Measurements from ENCODE around the gene MASP2.

Gene MASP2

GRCh38 chr1:11072216-11072917, 25.3 kb upstream of the MASP2 start:
- Histone ChIP-seq H3K9me2 (ENCODE audit: low read depth, low read length) (no peaks in the 10 kb centered on the region), H3K9me3 (ENCODE audit: low read length) (no peaks in the 10 kb centered on the region), H3K4me2 (ENCODE audit: low read length) (peak overlapping the region; percentile 17; the same call in 1 of the 2 replicates), H3F3A (ENCODE audit: insufficient read depth, low read length) (no peaks in the 10 kb centered on the region), H3K4me3 (ENCODE audit: low read depth, low read length, poor library complexity, severe bottlenecking) (no peak overlapping the region), H3K27ac (ENCODE audit: low read depth, low read length, poor library complexity, severe bottlenecking) (peak overlapping the region; percentile 60), H3K36me3 (ENCODE audit: insufficient read depth, low read length) (peaks cover 94% of the 10 kb centered on the region), H3K79me2 (ENCODE audit: insufficient read depth, low read length) (no peaks in the 10 kb centered on the region), H2AFZ (ENCODE audit: low read length) (no peak overlapping the region), H3K4me1 (ENCODE audit: insufficient read depth, low read length, severe bottlenecking) (peaks cover 16% of the 10 kb centered on the region), H4K20me1 (ENCODE audit: insufficient read depth, low read length) (no peaks in the 10 kb centered on the region), H3K9ac (ENCODE audit: low read length) (no peak overlapping the region; the same call in 1 of the 2 replicates), H3K27me3 (ENCODE audit: insufficient read depth, low read length) (no peaks in the 10 kb centered on the region)
- TF ChIP-seq EZH2 (IDR thresholded peaks at IDR 0.05; ENCODE audit: borderline replicate concordance, low read length) (no peak), CTCF (IDR thresholded peaks at IDR 0.05; ENCODE audit: low read length) (peak; percentile 41; the same call in 1 of the 2 replicates)

- Histone ChIP-seq H3K4me3 (ENCODE audit: low read depth, low read length, poor library complexity, severe bottlenecking) (no peak overlapping the region), H3K4me1 (ENCODE audit: insufficient read depth, low read length, severe bottlenecking) (peaks cover 16% of the 10 kb centered on the region), H3K36me3 (ENCODE audit: insufficient read depth, low read length) (peaks cover 91% of the 10 kb centered on the region), H3K27ac (ENCODE audit: low read depth, low read length, poor library complexity, severe bottlenecking) (peak overlapping the region; percentile 60), H3F3A (ENCODE audit: insufficient read depth, low read length) (no peaks in the 10 kb centered on the region), H4K20me1 (ENCODE audit: insufficient read depth, low read length) (no peaks in the 10 kb centered on the region), H3K4me2 (ENCODE audit: low read length) (no peak overlapping the region), H2AFZ (ENCODE audit: low read length) (no peak overlapping the region), H3K9me3 (ENCODE audit: low read length) (no peaks in the 10 kb centered on the region), H3K27me3 (ENCODE audit: insufficient read depth, low read length) (no peaks in the 10 kb centered on the region), H3K9me2 (ENCODE audit: low read depth, low read length) (no peaks in the 10 kb centered on the region), H3K79me2 (ENCODE audit: insufficient read depth, low read length) (no peaks in the 10 kb centered on the region), H3K9ac (ENCODE audit: low read length) (no peak overlapping the region; the same call in 1 of the 2 replicates)
- TF ChIP-seq EZH2 (IDR thresholded peaks at IDR 0.05; ENCODE audit: borderline replicate concordance, low read length) (no peak), CTCF (IDR thresholded peaks at IDR 0.05; ENCODE audit: low read length) (no peak)
Observed at GRCh38 chr1:11071463-11072215, 24.6 kb upstream of the MASP2 start.

- Histone ChIP-seq H3K27me3 (ENCODE audit: insufficient read depth, low read length) (no peaks in the 10 kb centered on the region), H2AFZ (ENCODE audit: low read length) (no peak overlapping the region), H3K4me1 (ENCODE audit: insufficient read depth, low read length, severe bottlenecking) (peaks cover 16% of the 10 kb centered on the region), H3K9me3 (ENCODE audit: low read length) (no peaks in the 10 kb centered on the region), H3K4me3 (ENCODE audit: low read depth, low read length, poor library complexity, severe bottlenecking) (no peak overlapping the region), H3K79me2 (ENCODE audit: insufficient read depth, low read length) (no peaks in the 10 kb centered on the region), H3K9ac (ENCODE audit: low read length) (no peak overlapping the region), H3K36me3 (ENCODE audit: insufficient read depth, low read length) (peaks cover 92% of the 10 kb centered on the region), H3K4me2 (ENCODE audit: low read length) (no peak overlapping the region), H4K20me1 (ENCODE audit: insufficient read depth, low read length) (no peaks in the 10 kb centered on the region), H3K9me2 (ENCODE audit: low read depth, low read length) (no peaks in the 10 kb centered on the region), H3F3A (ENCODE audit: insufficient read depth, low read length) (no peaks in the 10 kb centered on the region), H3K27ac (ENCODE audit: low read depth, low read length, poor library complexity, severe bottlenecking) (no peak overlapping the region)
- TF ChIP-seq EZH2 (IDR thresholded peaks at IDR 0.05; ENCODE audit: borderline replicate concordance, low read length), result no peak
- TF ChIP-seq CTCF (IDR thresholded peaks at IDR 0.05; ENCODE audit: low read length), result no peak
Observed at GRCh38 chr1:11070876-11071275, 23.8 kb upstream of the MASP2 start.

Data from OCI-LY1 (cell line).